IPS DF 4.7 (cell line): ENCODE results near the gene MAGEA3.
"Not testable (repeated sequence)": the region's sequence is repeated elsewhere in the genome, so short reads cannot be mapped to it uniquely, and the experiment has no call there.

Experiments
- DNase-seq: peaks from one replicate; pipeline ENCODE4 v3.0.0-alpha.2; 2013; ENCODE audit warnings: low spot score; ENCODE audit errors: extremely low read depth

MAGEA3 gene

DNA sequence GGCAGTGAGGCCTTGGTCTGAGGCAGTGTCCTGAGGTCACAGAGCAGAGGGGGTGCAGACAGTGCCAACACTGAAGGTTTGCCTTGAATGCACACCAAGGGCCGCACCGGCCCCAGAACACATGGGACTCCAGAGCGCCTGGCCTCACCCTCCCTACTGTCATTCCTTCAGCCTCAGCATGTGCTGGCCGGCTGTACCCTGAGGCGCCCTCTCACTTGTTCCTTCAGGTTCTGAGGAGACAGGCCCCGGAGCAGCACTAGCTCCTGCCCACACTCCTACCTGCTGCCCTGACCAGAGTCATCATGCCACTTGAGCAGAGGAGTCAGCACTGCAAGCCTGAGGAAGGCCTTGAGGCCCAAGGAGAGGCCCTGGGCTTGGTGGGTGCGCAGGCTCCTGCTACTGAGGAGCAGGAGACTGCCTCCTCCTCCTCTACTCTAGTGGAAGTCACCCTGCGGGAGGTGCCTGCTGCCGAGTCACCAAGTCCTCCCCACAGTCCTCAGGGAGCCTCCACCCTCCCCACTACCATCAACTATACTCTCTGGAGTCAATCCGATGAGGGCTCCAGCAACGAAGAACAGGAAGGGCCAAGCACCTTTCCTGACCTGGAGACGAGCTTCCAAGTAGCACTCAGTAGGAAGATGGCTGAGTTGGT, 37.4 kb downstream of the MAGEA3 start:
- no peak for DNase-seq

GRCh38 chrX:152736528-152736927, 37.9 kb downstream of the MAGEA3 start:
- not testable (repeated sequence) for DNase-seq

DNA sequence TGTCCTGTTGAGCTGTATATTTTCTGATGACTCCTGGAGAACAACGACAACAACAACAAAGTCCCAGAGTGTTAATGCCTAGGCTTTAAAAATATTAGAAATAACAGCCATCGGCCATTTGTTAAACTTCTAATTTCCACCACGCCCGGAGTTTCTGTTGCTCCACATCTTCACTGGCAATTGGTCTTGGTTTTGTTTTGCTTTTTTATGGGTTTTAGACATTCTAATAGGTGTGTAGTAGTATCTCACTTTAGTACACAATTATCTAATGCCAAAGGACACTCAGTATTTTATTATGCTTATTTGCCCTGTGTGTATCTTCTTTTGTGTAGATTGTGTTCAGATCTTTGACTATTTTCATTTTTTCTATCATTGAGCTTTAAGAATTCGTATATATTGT, 40.0 kb downstream of the MAGEA3 start:
- no peak for DNase-seq
